Neuron (in vitro differentiated cells): ENCODE measurements around the gene DPM2.
A peak's percentile ranks its signal among the peaks of the same experiment; 100 is the strongest.

ENCODE experiments used
- H2AFZ ChIP-seq: one replicate; pipeline ENCODE4 v1.6.1; 2013; ENCODE audit warnings: low read depth, mild to moderate bottlenecking, inconsistent platforms, low read length, moderate library complexity
- H3K27me3 ChIP-seq: one replicate; pipeline ENCODE4 v1.6.1; 2013; ENCODE audit warnings: low read length; ENCODE audit not compliant: insufficient read depth
- H3K36me3 ChIP-seq: one replicate; pipeline ENCODE4 v1.6.1; 2013; ENCODE audit warnings: low read length; ENCODE audit not compliant: insufficient read depth
- H3K4me1 ChIP-seq: one replicate; pipeline ENCODE4 v1.6.1; 2013; ENCODE audit warnings: low read length; ENCODE audit not compliant: insufficient read depth
- H3K4me3 ChIP-seq: 2 replicates; pipeline ENCODE4 v1.5.1; 2013; ENCODE audit warnings: mild to moderate bottlenecking, low read length, moderate library complexity
- H3K9me3 ChIP-seq: one replicate; pipeline ENCODE4 v1.6.1; 2013; ENCODE audit warnings: low read length

The DPM2 gene, protein sequence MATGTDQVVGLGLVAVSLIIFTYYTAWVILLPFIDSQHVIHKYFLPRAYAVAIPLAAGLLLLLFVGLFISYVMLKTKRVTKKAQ

GRCh38 chr9:127937388-127938297 is at the start of gene DPM2:
Gene DPM2 (minus strand): TSS chr9:127937854. CDS start chr9:127937820, 34 bp downstream.
- no peaks in the 10 kb centered on the region for H3K9me3 ChIP-seq
- H3K4me3 ChIP-seq, result peak within 1 kb of the TSS; percentile 88
- H2AFZ ChIP-seq, result no peak within 1 kb of the TSS
- H3K36me3 ChIP-seq, result peaks cover 22% of the 10 kb centered on the region
- H3K27me3 ChIP-seq, result no peaks in the 10 kb centered on the region
- H3K4me1 ChIP-seq, result peaks cover 20% of the 10 kb centered on the region

GRCh38 chr9:127987103-127987614 is 49.5 kb upstream of the DPM2 start:
- Histone ChIP-seq H3K4me1 (no peaks in the 10 kb centered on the region), H3K27me3 (no peaks in the 10 kb centered on the region), H2AFZ (no peak overlapping the region), H3K36me3 (no peaks in the 10 kb centered on the region), H3K4me3 (no peak overlapping the region), H3K9me3 (no peaks in the 10 kb centered on the region)

DNA sequence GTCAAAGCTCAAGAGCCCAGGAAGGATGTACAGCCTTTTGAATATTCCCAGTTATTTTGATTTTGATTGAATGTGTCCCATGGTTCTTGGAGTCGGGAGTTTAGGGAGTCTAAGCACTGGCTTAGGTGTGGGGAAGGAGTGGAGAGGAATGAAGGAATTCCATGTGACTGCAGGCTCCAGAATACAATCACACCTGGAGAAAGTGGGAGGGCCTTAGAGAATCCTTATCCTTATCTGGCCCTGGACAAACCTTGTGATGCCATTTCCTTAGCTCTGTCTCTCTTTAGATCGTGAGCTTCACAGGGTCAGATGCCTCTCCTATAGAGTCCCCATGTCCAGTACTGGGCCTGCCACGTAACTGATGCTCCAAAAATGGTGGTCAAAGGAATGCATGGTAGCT is 47.4 kb upstream of the DPM2 start:
- H2AFZ ChIP-seq, result no peak overlapping the region
- peaks cover 8% of the 10 kb centered on the region for H3K4me1 ChIP-seq
- no peaks in the 10 kb centered on the region for H3K36me3 ChIP-seq
- H3K4me3 ChIP-seq, result no peak overlapping the region
- H3K9me3 ChIP-seq, result no peaks in the 10 kb centered on the region
- no peaks in the 10 kb centered on the region for H3K27me3 ChIP-seq

GRCh38 chr9:127983847-127984289 is 46.2 kb upstream of the DPM2 start:
- peaks cover 12% of the 10 kb centered on the region for H3K4me1 ChIP-seq
- no peak overlapping the region for H2AFZ ChIP-seq
- no peaks in the 10 kb centered on the region for H3K36me3 ChIP-seq
- no peaks in the 10 kb centered on the region for H3K27me3 ChIP-seq
- H3K4me3 ChIP-seq, result no peak overlapping the region
- no peaks in the 10 kb centered on the region for H3K9me3 ChIP-seq

GRCh38 chr9:127982912-127983311 is 45.3 kb upstream of the DPM2 start:
- no peaks in the 10 kb centered on the region for H3K27me3 ChIP-seq

GRCh38 chr9:127981559-127982121 is 44.0 kb upstream of the DPM2 start:
- Histone ChIP-seq H3K9me3 (no peaks in the 10 kb centered on the region), H3K36me3 (no peaks in the 10 kb centered on the region), H3K4me1 (peaks cover 33% of the 10 kb centered on the region), H2AFZ (peak overlapping the region; percentile 33), H3K27me3 (no peaks in the 10 kb centered on the region), H3K4me3 (peak overlapping the region; percentile 62)

More at GRCh38 chr9:127982912-127983311, 45.3 kb upstream of the DPM2 start:
- H3K4me1 ChIP-seq, result peaks cover 21% of the 10 kb centered on the region
- H3K36me3 ChIP-seq, result no peaks in the 10 kb centered on the region
- no peaks in the 10 kb centered on the region for H3K9me3 ChIP-seq
- no peak overlapping the region for H2AFZ ChIP-seq
- no peak overlapping the region for H3K4me3 ChIP-seq

- peak within 1 kb of the TSS; percentile 64 for H3K4me3 ChIP-seq
- H3K4me1 ChIP-seq, result peaks cover 35% of the 10 kb centered on the region
- no peaks in the 10 kb centered on the region for H3K27me3 ChIP-seq
- no peaks in the 10 kb centered on the region for H3K9me3 ChIP-seq
- H3K36me3 ChIP-seq, result no peaks in the 10 kb centered on the region
- H2AFZ ChIP-seq, result peak within 1 kb of the TSS; percentile 33
These were observed 43.3 kb upstream of the DPM2 start, which contains the start of gene EEIG1 for GRCh38 chr9:127980706-127981558. Gene EEIG1 (minus strand): TSS chr9:127980989. CDS start chr9:127980137, 852 bp downstream.

- Histone ChIP-seq H3K9me3 (no peaks in the 10 kb centered on the region), H3K36me3 (no peaks in the 10 kb centered on the region), H2AFZ (no peak overlapping the region), H3K4me1 (peaks cover 35% of the 10 kb centered on the region), H3K27me3 (no peaks in the 10 kb centered on the region), H3K4me3 (peak overlapping the region; percentile 64)
These were observed 42.5 kb upstream of the DPM2 start for GRCh38 chr9:127980060-127980705.

GRCh38 chr9:127979333-127980059 is 41.8 kb upstream of the DPM2 start:
- Histone ChIP-seq H2AFZ (no peak overlapping the region), H3K9me3 (no peaks in the 10 kb centered on the region), H3K36me3 (no peaks in the 10 kb centered on the region), H3K4me1 (peaks cover 40% of the 10 kb centered on the region), H3K4me3 (peak overlapping the region; percentile 64), H3K27me3 (no peaks in the 10 kb centered on the region)

GRCh38 chr9:127979015-127979332 is 41.3 kb upstream of the DPM2 start:
- peaks cover 45% of the 10 kb centered on the region for H3K4me1 ChIP-seq
- H2AFZ ChIP-seq, result no peak overlapping the region

DNA sequence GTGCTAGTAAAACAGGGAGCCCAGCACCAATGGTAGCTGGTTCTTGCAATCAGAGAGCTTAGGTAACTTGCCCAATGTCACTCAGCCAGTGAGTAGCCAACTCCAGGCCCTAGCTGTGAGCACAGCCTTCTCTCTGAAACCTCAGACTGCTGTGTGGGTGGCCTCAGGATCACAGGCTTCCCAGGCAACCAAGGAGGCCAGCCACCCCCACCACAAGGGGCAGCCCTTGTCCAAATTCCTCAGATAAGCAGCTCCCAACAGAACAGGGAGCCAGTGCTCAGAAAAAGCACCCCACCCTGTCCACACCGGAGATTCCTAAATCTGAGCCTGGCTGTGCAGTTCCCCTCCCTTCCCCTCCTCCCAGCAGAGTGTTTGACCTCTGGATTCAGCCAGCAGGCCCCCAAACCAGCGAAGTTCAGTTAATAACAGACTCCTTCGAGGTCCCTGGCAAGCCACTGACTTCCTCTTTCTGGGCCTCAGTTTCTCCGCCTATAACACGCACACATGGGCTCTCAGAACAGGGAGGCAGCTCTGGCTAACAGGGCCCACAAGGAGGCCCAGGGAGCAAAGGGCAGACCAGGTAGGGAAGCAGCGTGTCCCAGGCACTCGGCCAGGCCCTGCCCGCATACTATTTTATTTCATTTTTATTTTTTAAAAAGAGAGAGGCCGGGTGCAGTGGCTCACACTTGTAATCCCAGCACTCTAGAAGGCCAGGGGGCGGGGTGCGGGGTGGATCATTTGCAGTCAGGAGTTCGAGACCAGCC is 40.4 kb upstream of the DPM2 start:
- no peaks in the 10 kb centered on the region for H3K9me3 ChIP-seq
- peak overlapping the region; percentile 64 for H3K4me3 ChIP-seq
- no peaks in the 10 kb centered on the region for H3K36me3 ChIP-seq
- H3K27me3 ChIP-seq, result no peaks in the 10 kb centered on the region
- peaks cover 54% of the 10 kb centered on the region for H3K4me1 ChIP-seq
- H2AFZ ChIP-seq, result no peak overlapping the region

More at GRCh38 chr9:127979015-127979332, 41.3 kb upstream of the DPM2 start:
- Histone ChIP-seq H3K4me3 (peak overlapping the region; percentile 64), H3K36me3 (no peaks in the 10 kb centered on the region), H3K9me3 (no peaks in the 10 kb centered on the region), H3K27me3 (no peaks in the 10 kb centered on the region)
